HepG2 (cell line): ENCODE data around the gene G6PC3. TPM values are rescaled to one million over a fixed set of nuclear protein-coding genes. Genes with fewer than 3 reads are reported as not detected.

Source experiments
- ATAC-seq: fragments of 200-7000 bp; cut with Tn5 transposase; 3 replicates; pipeline ENCODE4 v1.9.1; 2020; ENCODE audit warnings: mild to moderate bottlenecking, moderate library complexity
- BruUV-seq: library from RNA; stranded (reverse); fragments of 400-500 nt; replicated peaks from 2 replicates; lab custom pipeline; 2021; lab: Mats Ljungman, UMichigan
- CTCF ChIA-PET: fragments of 300-600 bp; formaldehyde crosslinking; extraction: SDS; loops from one replicate; lab custom pipeline; 2021; ENCODE audit warnings: low total read pairs, inconsistent platforms, low intra/inter-chr PET ratio; lab: Yijun Ruan, JAX
- POLR2A ChIA-PET: fragments of 350-600 bp; sonication (Branson Sonifier 250); formaldehyde crosslinking; loops from one replicate; lab custom pipeline; 2020; ENCODE audit warnings: antibody characterized with exemption, inconsistent platforms; lab: Yijun Ruan, JAX
- DNase-seq: peaks from one replicate; pipeline ENCODE4 v3.0.0-alpha.2; 2015; ENCODE audit warnings: low spot score
- FAIRE-seq: peaks from 3 replicates; lab custom pipeline; 2011; peaks lifted over from hg19 to GRCh38; lab: Jason Lieb, UNC
- H2AFZ ChIP-seq: one replicate; pipeline ENCODE4 v1.6.1; 2011; ENCODE audit warnings: low read length, inconsistent platforms
- H3K27ac ChIP-seq: fragments of 300-600 bp; 3 replicates; pipeline ENCODE4 v1.8.0; 2011; ENCODE audit warnings: mixed run types, mild to moderate bottlenecking, mixed read lengths, low read length, inconsistent platforms; ENCODE audit not compliant: insufficient read depth; ENCODE audit errors: extremely low read length
- H3K27me3 ChIP-seq, 2 experiments: fragments of 200-600 bp in 1 of 2; 2 replicates in 1 of 2; 3 replicates in 1 of 2; pipeline versions ENCODE4 v1.6.0 to v1.8.0; 2011; ENCODE audit warnings: low read length in 2 of 2, mild to moderate bottlenecking in 2 of 2, moderate library complexity in 2 of 2, inconsistent platforms in 1 of 2; ENCODE audit not compliant: insufficient read depth in 2 of 2, control insufficient read depth in 1 of 2
- H3K36me3 ChIP-seq, 2 experiments: fragments of 200-600 bp in 1 of 2; replicated peaks in 1 of 2; 2 replicates in 1 of 2; 3 replicates in 1 of 2; pipeline versions ENCODE4 v1.5.1 to v1.8.0; 2011; ENCODE audit warnings: low read length in 2 of 2, inconsistent platforms in 1 of 2; ENCODE audit not compliant: insufficient read depth in 2 of 2, control insufficient read depth in 1 of 2
- H3K4me1 ChIP-seq: 2 replicates; pipeline ENCODE4 v1.5.1; 2012; ENCODE audit warnings: low read length, inconsistent platforms; ENCODE audit not compliant: insufficient read depth
- H3K4me2 ChIP-seq: 2 replicates; pipeline ENCODE4 v1.6.0; 2011; ENCODE audit warnings: low read depth, low read length, inconsistent platforms
- H3K4me3 ChIP-seq, 3 experiments: fragments of 200-600 bp in 1 of 3; sonication (generic), shearing (Covaris generic) in 1 of 3; replicated peaks in 1 of 3; 2 replicates each; pipeline ENCODE4 v1.5.1; 2011 to 2016; ENCODE audit warnings: low read length in 3 of 3, inconsistent platforms in 2 of 3, low read depth in 2 of 3, mild to moderate bottlenecking in 2 of 3, control low read depth in 1 of 3, mixed read lengths in 1 of 3; ENCODE audit not compliant: insufficient read depth in 1 of 3
- H3K79me2 ChIP-seq: one replicate; pipeline ENCODE4 v1.6.1; 2011; ENCODE audit warnings: low read length, inconsistent platforms; ENCODE audit not compliant: insufficient read depth
- H3K9ac ChIP-seq: 2 replicates; pipeline ENCODE4 v1.6.0; 2011; ENCODE audit warnings: mild to moderate bottlenecking, low read depth, low read length, inconsistent platforms; ENCODE audit not compliant: insufficient read depth
- H3K9me3 ChIP-seq: 2 replicates; pipeline ENCODE4 v1.5.1; 2012; ENCODE audit warnings: mild to moderate bottlenecking, low read length
- H4K20me1 ChIP-seq: 2 replicates; pipeline ENCODE4 v1.6.0; 2011; ENCODE audit warnings: inconsistent platforms, mild to moderate bottlenecking, low read length, moderate library complexity; ENCODE audit not compliant: insufficient read depth
- CHD4 ChIP-seq: fragments of 200-600 bp; sonication (generic); IDR thresholded peaks from 2 replicates; pipeline ENCODE4 v1.7.0; 2017; ENCODE audit warnings: mild to moderate bottlenecking, low read length, borderline replicate concordance
- SOX6 ChIP-seq, 2 experiments: fragments of 450-650 bp in 1 of 2; sonication (generic) in 1 of 2; formaldehyde crosslinking in 1 of 2; IDR thresholded peaks; 2 replicates each; pipeline versions ENCODE4 v1.4.0 to v1.6.1; 2017 to 2020; ENCODE audit warnings: antibody characterized with exemption in 1 of 2, mild to moderate bottlenecking in 1 of 2, missing genetic modification reagents in 1 of 2
- TFAP4 ChIP-seq: sonication (generic); IDR thresholded peaks from 2 replicates; pipeline ENCODE4 v1.6.1; 2016; ENCODE audit warnings: low read depth, borderline replicate concordance
- ZFP62 ChIP-seq: sonication (generic); formaldehyde crosslinking; IDR thresholded peaks from 2 replicates; pipeline ENCODE4 v1.4.0; 2020; ENCODE audit warnings: missing genetic modification reagents
- ZNF205 ChIP-seq: IDR thresholded peaks from 2 replicates; pipeline ENCODE4 v1.6.1; 2018; ENCODE audit warnings: missing biosample characterization, missing genetic modification reagents
- ZNF253 ChIP-seq: sonication (generic); formaldehyde crosslinking; IDR thresholded peaks from 2 replicates; pipeline ENCODE4 v1.8.0; 2022; ENCODE audit warnings: mild to moderate bottlenecking, missing genetic modification reagents, borderline replicate concordance
- ZNF296 ChIP-seq: sonication (generic); formaldehyde crosslinking; conservative IDR thresholded peaks from 2 replicates; pipeline ENCODE4 v1.5.0; 2020; ENCODE audit warnings: mild to moderate bottlenecking, missing genetic modification reagents
- ZSCAN20 ChIP-seq: sonication (generic); formaldehyde crosslinking; IDR thresholded peaks from 2 replicates; pipeline ENCODE4 v1.4.0; 2020; ENCODE audit warnings: missing genetic modification reagents, mild to moderate bottlenecking, borderline replicate concordance
- WGBS: methylation state at CpG from one replicate; pipeline ENCODE4 v1.1.6; 2017; ENCODE audit warnings: low lambda C conversion rate; 5-methylcytosine and 5-hydroxymethylcytosine counted together
- in situ Hi-C: cut with HindIII; loops from 2 replicates; pipeline ENCODE4 v1.10.0; 2017; ENCODE audit warnings: low pct_unique_long_range_greater_than_20kb; ENCODE audit not compliant: extremely low pct_ligation_motif_present
- intact Hi-C: fragments of 100-400 bp; cut with micrococcal nuclease; formaldehyde crosslinking; loops from one replicate; pipeline ENCODE4 v1.10.0; 2022; ENCODE audit not compliant: unreplicated experiment
- polyA plus RNA-seq, 8 experiments: library from polyadenylated mRNA; depleted of rRNA in 3 of 8; stranded (reverse) in 7 of 8; unstranded in 1 of 8; fragments of >200 nt; fragmentation: Illumina TruSeq in 4 of 8; extraction: Trizol in 4 of 8; gene quantifications; 2 replicates each; pipeline versions ENCODE4 v1.2.1 to v1.2.3, GENCODE V29; 2011 to 2016; ENCODE audit warnings: low read depth in 4 of 8, missing spikeins in 1 of 8, mixed read lengths in 1 of 8; ENCODE audit not compliant: insufficient read depth in 1 of 8
- total RNA-seq, 5 experiments: library from RNA; depleted of rRNA; stranded (reverse); fragments of >200 nt; fragmentation: Illumina TruSeq; extraction: Trizol; gene quantifications; 2 replicates each; pipeline ENCODE4 v1.2.3, GENCODE V29; 2016; ENCODE audit warnings: low read depth in 1 of 5
- TF ChIP-seq, protein P1 (sequence below): sonication (generic); formaldehyde crosslinking; conservative IDR thresholded peaks from 2 replicates; pipeline ENCODE4 v1.4.0; 2020; ENCODE audit warnings: mild to moderate bottlenecking, missing genetic modification reagents, moderate library complexity
- TF ChIP-seq, protein P2 (sequence below): sonication (generic); formaldehyde crosslinking; IDR thresholded peaks from 2 replicates; pipeline ENCODE4 v1.4.0; 2020; ENCODE audit warnings: missing genetic modification reagents, mild to moderate bottlenecking, borderline replicate concordance
- TF ChIP-seq, protein P3 (sequence below): sonication (generic); formaldehyde crosslinking; IDR thresholded peaks from 2 replicates; pipeline ENCODE4 v1.4.0; 2020; ENCODE audit warnings: missing genetic modification reagents

The G6PC3 gene
- total and polyA plus RNA-seq, 2 of the 13 experiments (the other 11 are each of a cell fraction or from before 2014, with no cell fraction given) = 38.5 to 75.8 TPM

DNA sequence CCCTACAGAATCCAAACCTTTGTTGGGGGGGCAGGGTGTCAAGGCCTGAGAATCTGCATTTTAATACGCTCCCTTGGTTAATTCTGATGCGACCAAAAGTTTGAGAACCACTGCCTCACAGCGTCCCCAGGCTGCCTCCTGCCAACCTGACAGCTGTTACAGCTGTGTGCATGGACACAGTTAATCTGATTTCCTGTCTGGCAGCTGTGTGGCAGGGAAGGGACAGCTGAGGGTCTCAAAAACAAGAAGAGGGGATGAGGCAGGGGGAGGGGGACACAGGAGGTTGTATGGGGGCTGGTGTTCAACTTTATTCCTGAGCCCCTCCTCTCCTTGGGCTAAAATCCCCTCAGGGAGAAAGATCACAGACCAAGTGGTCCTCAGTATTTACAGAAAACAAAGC, 35.4 kb downstream of the G6PC3 start:
- in situ Hi-C loops (no loop called here), intact Hi-C loops (no loop called here)
- no peaks in the 10 kb centered on the region for H3K9me3 ChIP-seq
- TF ChIP-seq ZNF296 (no peak), CHD4 (0 out of 2 replicates have a peak, but pooled peaks have one; percentile 3), ZNF253 (no peak), ZFP62 (no peak), SOX6 (IDR thresholded peaks at IDR 0.05) (no peak), SOX6 (CRISPR knock-in tag; IDR thresholded peaks at IDR 0.05) (0 out of 2 replicates have a peak, but pooled peaks have one; percentile 7), ZSCAN20 (CRISPR knock-in tag) (no peak), ZNF205 (CRISPR knock-in tag) (no peak), TFAP4 (peak; percentile 67; the same call in 1 of the 2 replicates)
- TF ChIP-seq, protein P1, sequence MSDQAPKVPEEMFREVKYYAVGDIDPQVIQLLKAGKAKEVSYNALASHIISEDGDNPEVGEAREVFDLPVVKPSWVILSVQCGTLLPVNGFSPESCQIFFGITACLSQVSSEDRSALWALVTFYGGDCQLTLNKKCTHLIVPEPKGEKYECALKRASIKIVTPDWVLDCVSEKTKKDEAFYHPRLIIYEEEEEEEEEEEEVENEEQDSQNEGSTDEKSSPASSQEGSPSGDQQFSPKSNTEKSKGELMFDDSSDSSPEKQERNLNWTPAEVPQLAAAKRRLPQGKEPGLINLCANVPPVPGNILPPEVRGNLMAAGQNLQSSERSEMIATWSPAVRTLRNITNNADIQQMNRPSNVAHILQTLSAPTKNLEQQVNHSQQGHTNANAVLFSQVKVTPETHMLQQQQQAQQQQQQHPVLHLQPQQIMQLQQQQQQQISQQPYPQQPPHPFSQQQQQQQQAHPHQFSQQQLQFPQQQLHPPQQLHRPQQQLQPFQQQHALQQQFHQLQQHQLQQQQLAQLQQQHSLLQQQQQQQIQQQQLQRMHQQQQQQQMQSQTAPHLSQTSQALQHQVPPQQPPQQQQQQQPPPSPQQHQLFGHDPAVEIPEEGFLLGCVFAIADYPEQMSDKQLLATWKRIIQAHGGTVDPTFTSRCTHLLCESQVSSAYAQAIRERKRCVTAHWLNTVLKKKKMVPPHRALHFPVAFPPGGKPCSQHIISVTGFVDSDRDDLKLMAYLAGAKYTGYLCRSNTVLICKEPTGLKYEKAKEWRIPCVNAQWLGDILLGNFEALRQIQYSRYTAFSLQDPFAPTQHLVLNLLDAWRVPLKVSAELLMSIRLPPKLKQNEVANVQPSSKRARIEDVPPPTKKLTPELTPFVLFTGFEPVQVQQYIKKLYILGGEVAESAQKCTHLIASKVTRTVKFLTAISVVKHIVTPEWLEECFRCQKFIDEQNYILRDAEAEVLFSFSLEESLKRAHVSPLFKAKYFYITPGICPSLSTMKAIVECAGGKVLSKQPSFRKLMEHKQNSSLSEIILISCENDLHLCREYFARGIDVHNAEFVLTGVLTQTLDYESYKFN = peak; percentile 45; the same call in 1 of the 2 replicates
- TF ChIP-seq, protein P2, sequence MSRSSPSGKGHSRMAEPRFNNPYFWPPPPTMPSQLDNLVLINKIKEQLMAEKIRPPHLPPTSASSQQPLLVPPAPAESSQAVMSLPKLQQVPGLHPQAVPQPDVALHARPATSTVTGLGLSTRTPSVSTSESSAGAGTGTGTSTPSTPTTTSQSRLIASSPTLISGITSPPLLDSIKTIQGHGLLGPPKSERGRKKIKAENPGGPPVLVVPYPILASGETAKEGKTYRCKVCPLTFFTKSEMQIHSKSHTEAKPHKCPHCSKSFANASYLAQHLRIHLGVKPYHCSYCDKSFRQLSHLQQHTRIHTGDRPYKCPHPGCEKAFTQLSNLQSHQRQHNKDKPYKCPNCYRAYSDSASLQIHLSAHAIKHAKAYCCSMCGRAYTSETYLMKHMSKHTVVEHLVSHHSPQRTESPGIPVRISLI = 0 out of 2 replicates have a peak, but pooled peaks have one; percentile 8
- TF ChIP-seq, protein P3, sequence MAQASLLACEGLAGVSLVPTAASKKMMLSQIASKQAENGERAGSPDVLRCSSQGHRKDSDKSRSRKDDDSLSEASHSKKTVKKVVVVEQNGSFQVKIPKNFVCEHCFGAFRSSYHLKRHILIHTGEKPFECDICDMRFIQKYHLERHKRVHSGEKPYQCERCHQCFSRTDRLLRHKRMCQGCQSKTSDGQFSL (CRISPR knock-in tag) = 0 out of 2 replicates have a peak, but pooled peaks have one; percentile 23
- ATAC-seq (no peak), FAIRE-seq (no peak), DNase-seq (no peak)
- no peak overlapping the region for H2AFZ ChIP-seq
- peaks cover 71% of the 10 kb centered on the region for H3K79me2 ChIP-seq
- H4K20me1 ChIP-seq = peaks cover 5% of the 10 kb centered on the region; the same call in 1 of the 2 replicates
- peaks cover 97% of the 10 kb centered on the region for H3K4me1 ChIP-seq
- no peak overlapping the region for H3K9ac ChIP-seq
- 54% methylated on average over 3 of the region's 3 CpGs for WGBS
- no peak overlapping the region for H3K4me3 ChIP-seq
- no TSS peak for BruUV-seq
- POLR2A ChIA-PET = interaction anchor here (1.0 to 6.2 kb wide), 4 partner anchors 10 to 40 kb away, joined by 3 to 43 read pairs (median 13); no protein-coding TSS in a partner anchor
- H3K27ac ChIP-seq = peak overlapping the region; percentile 34
- CTCF ChIA-PET = no interaction called here
- H3K27me3 ChIP-seq = no peaks in the 10 kb centered on the region
- peaks cover 1 to 2% of the 10 kb centered on the region in 2 experiments; a peak in 4 of 5 replicates for H3K36me3 ChIP-seq
- peak overlapping the region; percentile 64 for H3K4me2 ChIP-seq
